IPS DF 4.7 (cell line): ENCODE results near the gene MAMDC2.

Experiments used
- DNase-seq: peaks from one replicate; pipeline ENCODE4 v3.0.0-alpha.2; 2013; ENCODE audit warnings: low spot score; ENCODE audit errors: extremely low read depth

MAMDC2 gene

DNA sequence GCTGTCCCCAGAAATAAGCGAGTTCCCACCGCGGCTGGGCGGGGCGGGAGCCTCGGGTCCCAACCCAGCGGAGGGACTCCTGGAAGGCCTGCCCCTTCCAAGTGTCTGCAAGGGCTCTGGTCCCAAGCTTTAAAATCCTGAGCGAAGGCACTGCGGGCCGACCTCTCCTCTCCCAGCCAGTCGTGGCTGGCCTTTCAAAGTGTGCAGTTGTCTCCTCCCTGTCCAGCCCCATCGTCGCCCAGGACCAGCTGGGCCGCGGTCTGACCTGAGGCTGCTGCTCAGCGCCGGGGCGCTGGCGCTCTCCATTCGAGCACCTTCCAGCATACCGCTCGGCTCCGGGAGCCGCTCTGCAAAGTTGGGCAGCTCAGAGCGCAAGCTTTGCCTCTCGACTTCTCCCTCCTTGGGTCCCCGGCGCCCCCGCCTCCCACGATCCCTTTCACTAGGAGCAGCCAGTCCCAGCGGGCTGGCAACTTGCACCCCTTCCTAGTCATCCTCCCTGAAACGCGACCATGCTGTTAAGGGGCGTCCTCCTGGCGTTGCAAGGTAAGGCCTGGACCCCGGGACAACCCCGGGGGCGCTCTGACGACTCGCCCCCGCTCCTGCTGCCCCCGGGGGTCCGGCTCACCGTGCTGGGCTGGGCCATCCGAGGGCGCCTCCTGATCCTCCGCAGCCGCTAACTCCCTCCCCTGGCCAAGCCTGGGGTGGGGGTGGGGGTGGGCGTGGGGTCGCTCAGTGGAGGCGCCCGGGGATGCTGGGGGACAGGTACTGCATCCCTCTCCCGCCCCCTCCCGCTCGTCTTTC is at the start of gene MAMDC2:
Gene MAMDC2 (plus strand): TSS at position 160 of the 801 bp plus-strand sequence. CDS start 350 bp downstream, at position 510.
- no peak for DNase-seq

DNA sequence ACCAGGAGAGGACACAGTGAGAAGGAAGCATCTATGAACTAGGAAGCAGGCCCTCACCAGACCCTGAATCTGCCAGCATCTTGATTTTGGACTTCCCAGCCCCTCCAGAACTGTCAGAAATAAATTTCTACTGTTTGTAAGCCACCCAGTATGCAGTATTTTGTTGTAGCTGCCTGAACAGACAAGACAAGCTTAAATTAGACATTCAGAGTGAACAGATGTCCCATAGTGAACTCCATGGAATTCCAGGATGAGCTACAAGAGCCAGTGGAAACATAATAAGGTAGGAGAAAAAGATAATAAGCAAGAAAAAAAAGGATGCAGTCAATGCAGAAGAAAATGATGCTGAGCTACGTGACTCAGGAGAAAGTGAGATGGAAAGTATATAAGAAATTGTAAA is 47.8 kb upstream of the MAMDC2 start:
- DNase-seq, result no peak

GRCh38 chr9:69996967-69997366 is 46.7 kb upstream of the MAMDC2 start:
- DNase-seq, result no peak

DNA sequence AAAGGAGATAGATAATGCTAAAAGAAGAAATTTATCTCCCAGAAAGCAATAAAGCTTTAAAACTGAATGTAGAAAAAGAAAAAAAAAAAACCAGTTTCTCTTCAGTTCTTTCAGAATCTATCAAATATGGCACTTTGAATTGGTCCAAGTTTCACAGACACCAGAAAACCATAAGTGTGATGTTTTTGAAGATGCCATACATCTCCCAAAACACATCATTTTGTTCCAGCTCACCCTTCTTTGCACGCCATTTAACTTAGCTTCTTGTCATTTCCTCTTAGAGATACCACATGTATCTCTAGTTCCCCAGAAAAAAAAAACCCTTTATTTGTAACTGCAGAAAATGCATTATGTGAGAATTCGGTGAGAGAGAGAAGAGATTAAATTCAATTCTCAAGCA is 46.1 kb upstream of the MAMDC2 start:
- DNase-seq, result no peak

DNA sequence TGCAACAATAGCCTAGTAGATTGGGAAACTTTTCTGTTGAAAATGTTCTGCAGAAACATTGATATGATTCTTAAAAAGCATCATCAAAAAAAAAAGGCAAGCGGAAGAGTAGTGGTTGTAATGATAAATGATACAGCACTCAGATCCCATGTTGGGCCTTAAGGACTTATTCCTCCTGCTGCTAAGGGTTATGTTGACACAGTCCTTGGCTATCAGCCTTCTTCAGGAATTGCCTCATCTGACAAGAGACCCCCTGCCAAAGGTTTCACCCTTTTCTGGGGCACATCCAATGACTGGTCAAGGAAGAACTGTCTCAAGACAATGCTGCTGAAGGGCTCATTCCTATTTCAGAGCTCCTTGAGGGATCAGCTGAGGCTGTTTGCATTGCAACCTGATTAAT is 44.3 kb upstream of the MAMDC2 start:
- DNase-seq, result no peak

GRCh38 chr9:70000469-70000868 is 43.2 kb upstream of the MAMDC2 start:
- DNase-seq, result no peak

- DNase-seq, result no peak
Measured at GRCh38 chr9:70003901-70004714, 39.5 kb upstream of the MAMDC2 start.

GRCh38 chr9:70006306-70006705 is 37.3 kb upstream of the MAMDC2 start:
- DNase-seq, result no peak

- DNase-seq, result no peak
Measured at GRCh38 chr9:70007831-70008230, 35.8 kb upstream of the MAMDC2 start.

GRCh38 chr9:70010015-70010414 is 33.6 kb upstream of the MAMDC2 start:
- no peak for DNase-seq

DNA sequence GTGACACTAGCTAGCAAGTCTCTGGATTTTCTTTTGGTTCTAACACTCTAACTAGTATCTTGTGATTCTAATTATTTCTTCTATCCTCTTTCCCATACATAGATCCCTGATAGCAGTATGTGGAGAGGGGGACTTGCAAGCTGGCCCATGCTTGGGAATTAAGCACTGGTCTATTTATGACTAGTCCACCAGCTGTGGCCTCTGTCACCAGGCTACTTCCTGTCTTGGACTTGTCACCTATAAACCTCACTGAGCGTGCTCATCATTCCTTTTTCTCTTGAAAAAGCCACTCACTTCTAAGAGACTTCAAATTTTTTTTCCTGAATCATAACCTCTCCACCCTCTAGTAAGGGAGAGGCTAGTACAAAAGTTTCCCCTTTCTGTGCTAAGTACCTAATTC is 32.3 kb upstream of the MAMDC2 start:
- no peak for DNase-seq

- no peak for DNase-seq
Measured at GRCh38 chr9:70012569-70012968, 31.1 kb upstream of the MAMDC2 start.

DNA sequence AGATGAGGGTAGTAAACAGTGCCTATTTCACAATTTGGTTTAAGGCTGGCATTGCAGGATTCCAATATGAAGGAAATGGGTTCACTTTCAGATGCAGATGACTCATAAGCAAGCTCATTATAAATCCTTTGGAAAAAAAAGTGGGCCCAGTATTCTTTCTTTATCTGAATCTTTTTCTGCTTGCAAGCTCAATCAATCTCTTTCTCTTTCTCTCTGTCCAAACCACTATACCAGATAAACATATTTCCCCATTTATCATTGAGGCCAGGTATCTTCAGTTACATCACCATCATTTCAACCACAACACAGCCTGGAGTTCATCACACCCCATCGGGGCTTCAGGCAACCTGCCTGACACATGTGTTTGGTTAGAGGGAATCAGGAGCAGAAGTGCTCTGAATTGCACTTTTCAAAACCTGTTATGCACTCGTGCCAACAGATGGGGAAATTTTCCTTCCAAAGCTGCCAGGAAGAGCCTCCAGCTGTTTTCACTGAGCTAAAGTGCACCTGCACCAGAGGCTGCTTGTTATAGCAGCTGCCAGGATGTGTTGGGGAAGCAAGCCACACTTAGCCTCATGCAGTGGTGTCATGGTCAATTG is 30.0 kb upstream of the MAMDC2 start:
- DNase-seq, result no peak

GRCh38 chr9:70015099-70015498 is 28.5 kb upstream of the MAMDC2 start:
- no peak for DNase-seq

DNA sequence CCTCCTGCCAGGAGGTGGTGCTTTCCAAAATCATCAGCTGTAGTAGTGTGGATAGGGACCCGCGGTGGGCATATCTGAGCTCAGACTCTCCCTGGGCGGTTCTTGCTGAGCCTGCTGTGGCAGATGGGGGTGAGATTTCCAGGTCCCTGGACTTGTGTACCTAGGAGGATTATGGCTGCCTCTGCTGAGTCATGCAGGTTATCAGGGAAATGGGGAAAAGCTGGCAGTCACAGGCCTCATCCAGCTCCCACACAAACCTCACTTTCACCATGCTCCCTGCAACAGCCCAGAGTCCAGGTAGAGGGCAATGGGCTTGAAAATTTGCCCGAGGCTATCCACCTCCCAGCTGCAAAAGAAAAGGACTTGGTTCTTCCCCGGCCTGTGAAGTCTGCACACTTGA is 23.4 kb upstream of the MAMDC2 start:
- DNase-seq, result no peak

GRCh38 chr9:70020991-70021571 is 22.6 kb upstream of the MAMDC2 start:
- no peak for DNase-seq

- DNase-seq, result no peak
Measured at GRCh38 chr9:70028287-70028686, 15.4 kb upstream of the MAMDC2 start.

DNA sequence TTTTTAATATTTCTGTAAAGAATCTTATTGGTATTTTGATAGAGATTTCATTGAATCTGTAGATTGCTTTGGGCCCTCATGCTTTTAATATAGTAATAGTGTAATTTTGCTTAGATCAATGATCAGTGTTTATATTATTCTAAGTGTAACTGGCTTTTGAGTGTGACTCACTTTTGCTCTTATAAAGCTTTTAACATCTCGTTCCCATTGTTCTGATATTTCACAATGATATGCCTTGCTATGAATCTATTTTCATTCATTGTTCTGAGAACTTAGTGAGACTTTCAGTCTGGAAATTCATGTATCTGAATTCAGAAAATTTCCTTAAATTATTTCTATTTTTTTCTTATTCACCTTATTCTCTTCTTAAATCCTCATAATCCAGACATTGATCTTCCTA is 13.5 kb upstream of the MAMDC2 start:
- DNase-seq, result no peak

DNA sequence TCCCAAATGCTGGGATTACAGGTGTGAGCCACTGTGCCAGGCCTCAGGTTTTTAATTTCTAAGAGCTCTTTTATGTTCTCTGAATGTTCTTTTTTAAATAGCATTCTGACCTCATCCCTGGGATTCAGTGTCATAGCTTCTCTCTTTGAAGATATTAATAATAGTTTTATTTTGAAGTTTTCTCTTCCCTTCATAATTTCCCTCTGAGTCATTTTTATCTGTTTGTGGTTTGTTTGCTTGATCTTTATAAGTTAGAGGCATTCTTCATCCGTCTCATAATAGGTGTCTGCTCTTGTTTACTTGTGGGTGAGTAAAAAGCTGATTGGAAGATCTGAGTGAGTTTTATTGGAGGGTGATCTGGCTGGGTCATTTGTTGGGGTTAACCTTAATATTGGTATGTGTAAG is 12.5 kb upstream of the MAMDC2 start:
- DNase-seq, result no peak

DNA sequence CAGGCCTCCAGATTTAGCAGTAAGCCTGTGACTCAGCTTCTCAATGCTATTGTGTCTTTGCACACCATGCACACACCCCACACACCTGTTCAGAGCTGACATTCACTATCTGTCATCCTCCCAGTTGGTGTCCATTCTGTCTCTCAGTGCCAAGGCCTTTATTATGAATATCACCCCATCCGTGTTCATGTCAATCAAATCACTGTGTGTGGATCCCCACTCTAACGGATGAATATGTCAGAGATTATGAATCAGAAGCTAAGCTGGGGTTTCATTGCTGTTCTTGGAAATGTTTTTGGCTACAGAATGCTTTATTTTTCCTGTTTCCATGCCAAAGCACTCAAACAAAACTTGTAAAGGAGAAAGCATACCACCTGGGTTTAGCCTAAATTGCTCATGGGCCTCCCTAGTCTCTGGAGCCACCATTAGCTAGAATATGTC is 9.4 kb upstream of the MAMDC2 start:
- DNase-seq, result no peak

DNA sequence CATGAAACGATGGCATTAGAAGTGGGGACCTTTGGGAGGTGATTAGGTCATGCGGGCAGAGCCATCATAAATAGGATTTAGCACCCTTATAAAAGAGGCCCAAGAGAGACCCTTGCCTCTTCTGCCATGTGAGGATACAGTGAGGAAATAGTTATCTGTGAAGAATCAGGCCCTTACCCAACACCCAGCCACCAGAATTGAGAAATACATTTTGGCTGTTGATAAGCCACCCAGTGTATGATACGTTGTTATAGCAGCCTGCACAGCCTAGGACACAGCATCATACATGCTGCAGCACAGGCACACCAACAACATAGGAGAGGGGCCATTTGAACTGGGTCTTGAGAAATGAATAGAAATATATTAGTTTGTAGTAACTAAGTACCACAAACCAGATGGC is 8.0 kb upstream of the MAMDC2 start:
- DNase-seq, result no peak

DNA sequence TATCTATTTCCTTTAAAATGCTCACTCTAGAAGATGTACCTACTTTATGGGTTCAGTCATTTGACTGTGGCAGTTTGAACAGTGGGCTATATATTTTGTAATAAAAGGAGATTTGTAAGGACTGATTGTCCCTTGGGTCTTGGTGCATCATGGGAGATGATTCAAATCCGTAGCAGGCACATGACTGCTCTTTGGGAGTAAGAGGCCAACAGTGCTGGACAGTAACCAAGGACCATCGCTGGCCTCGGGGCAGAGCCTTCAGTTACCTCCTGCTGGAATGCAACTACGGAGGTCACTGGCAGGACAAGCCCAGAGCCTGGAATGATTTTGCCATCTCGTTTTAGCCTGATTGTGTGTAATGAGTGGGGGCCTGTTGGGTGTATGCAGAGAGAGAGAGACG is 7.0 kb upstream of the MAMDC2 start:
- no peak for DNase-seq
